B cell (primary cell): ENCODE measurements around the gene GSDME. TPM values are rescaled to one million over a fixed set of nuclear protein-coding genes. Genes with fewer than 3 reads are reported as not detected.

ENCODE experiments used
- ATAC-seq: fragments of 200-7000 bp; cut with Tn5 transposase; one replicate; pipeline ENCODE4 v1.10.0; 2021; ENCODE audit warnings: low read depth, mild to moderate bottlenecking, moderate number of reproducible peaks, moderate library complexity
- CTCF ChIA-PET: fragments of 350-600 bp; sonication (Branson Sonifier 250); formaldehyde crosslinking; loops from one replicate; lab custom pipeline; 2021; ENCODE audit warnings: antibody characterized with exemption, inconsistent platforms; lab: Charles Lee
- POLR2A ChIA-PET: fragments of 350-600 bp; sonication (Branson Sonifier 250); formaldehyde crosslinking; loops from one replicate; lab custom pipeline; 2021; ENCODE audit warnings: antibody characterized with exemption; lab: Charles Lee
- DNase-seq: peaks from one replicate; pipeline ENCODE4 v3.0.0; 2013
- H2AFZ ChIP-seq: 2 replicates; pipeline ENCODE4 v1.6.1; 2012; ENCODE audit warnings: mild to moderate bottlenecking, low read depth, low read length; ENCODE audit not compliant: insufficient read depth, poor library complexity, severe bottlenecking
- H3K27ac ChIP-seq, 2 donors: 1 replicate in 1 of 2; 2 replicates in 1 of 2; pipeline ENCODE4 v1.5.1; 2012 to 2013; ENCODE audit warnings: low read length in 2 of 2, mild to moderate bottlenecking in 2 of 2, moderate library complexity in 1 of 2
- H3K27me3 ChIP-seq, 4 experiments: fragments of 200-600 bp in 1 of 4; sonication (generic) in 1 of 4; replicated peaks in 1 of 4; 1 replicate in 2 of 4; 2 replicates in 2 of 4; pipeline versions ENCODE4 v1.6.1 to v1.7.0; 2013 to 2016; ENCODE audit warnings: low read length in 3 of 4, mild to moderate bottlenecking in 2 of 4, mixed read lengths in 1 of 4, moderate library complexity in 1 of 4; ENCODE audit not compliant: insufficient read depth in 4 of 4, control insufficient read depth in 3 of 4; ENCODE audit errors: control extremely low read depth in 1 of 4
- H3K36me3 ChIP-seq, 2 experiments: replicated peaks in 1 of 2; 1 replicate in 1 of 2; 2 replicates in 1 of 2; pipeline versions ENCODE4 v1.6.1 to v1.7.1; 2013; ENCODE audit warnings: low read length in 1 of 2; ENCODE audit not compliant: insufficient read depth in 2 of 2, control insufficient read depth in 1 of 2; ENCODE audit errors: control extremely low read depth in 1 of 2, extremely low read depth in 1 of 2
- H3K4me1 ChIP-seq, 2 donors: fragments of 200-600 bp in 1 of 2; sonication (generic) in 1 of 2; 1 replicate in 1 of 2; 2 replicates in 1 of 2; pipeline versions ENCODE4 v1.5.1 to v1.6.1; 2013 to 2017; ENCODE audit warnings: low read length in 2 of 2; ENCODE audit not compliant: control insufficient read depth in 2 of 2, insufficient read depth in 2 of 2
- H3K4me2 ChIP-seq: replicated peaks from 2 replicates; pipeline ENCODE3; 2012; ENCODE audit warnings: mild to moderate bottlenecking, low read depth, low read length; ENCODE audit not compliant: poor library complexity, severe bottlenecking
- H3K4me3 ChIP-seq, 5 experiments: fragments of 200-600 bp in 1 of 5; sonication (generic) in 1 of 5; 1 replicate in 3 of 5; 2 replicates in 2 of 5; pipeline versions ENCODE4 v1.5.1 to v1.7.0; 2011 to 2016; ENCODE audit warnings: low read length in 4 of 5, mild to moderate bottlenecking in 4 of 5, low read depth in 2 of 5, control low read depth in 1 of 5, moderate library complexity in 1 of 5; ENCODE audit not compliant: insufficient read depth in 1 of 5; ENCODE audit errors: control extremely low read depth in 1 of 5, extremely low read depth in 1 of 5
- H3K79me2 ChIP-seq: fragments of 200-600 bp; sonication (generic); one replicate; pipeline ENCODE4 v1.6.0; 2016; ENCODE audit warnings: low read length; ENCODE audit not compliant: control insufficient read depth, insufficient read depth
- H3K9ac ChIP-seq: fragments of 200-600 bp; sonication (generic); 2 replicates; pipeline ENCODE4 v1.6.1; 2017; ENCODE audit warnings: mild to moderate bottlenecking, low read length, moderate library complexity
- H3K9me3 ChIP-seq, 3 donors: one replicate each; pipeline versions ENCODE4 v1.6.1 to v1.7.1; 2013; ENCODE audit warnings: low read length in 2 of 3; ENCODE audit not compliant: control insufficient read depth in 2 of 3, insufficient read depth in 1 of 3; ENCODE audit errors: control extremely low read depth in 1 of 3
- H4K20me1 ChIP-seq: 2 replicates; pipeline ENCODE4 v1.6.0; 2012; ENCODE audit warnings: mild to moderate bottlenecking, low read length; ENCODE audit not compliant: insufficient read depth, control insufficient read depth, poor library complexity, severe bottlenecking
- H3K27ac Mint-ChIP-seq: one replicate; pipeline ENCODE4 v1.8.0; 2021; ENCODE audit warnings: mixed read lengths
- H3K27me3 Mint-ChIP-seq: one replicate; pipeline ENCODE4 v1.8.0; 2021; ENCODE audit warnings: mixed read lengths
- H3K4me1 Mint-ChIP-seq: one replicate; pipeline ENCODE4 v1.8.0; 2021; ENCODE audit warnings: mixed read lengths
- H3K4me3 Mint-ChIP-seq: one replicate; pipeline ENCODE4 v1.8.0; 2021; ENCODE audit warnings: mixed read lengths
- H3K9me3 Mint-ChIP-seq: one replicate; pipeline ENCODE4 v1.8.0; 2022; ENCODE audit warnings: mixed read lengths; ENCODE audit not compliant: insufficient read depth
- EZH2 ChIP-seq: IDR thresholded peaks from 2 replicates; pipeline ENCODE4 v1.6.1; 2012; ENCODE audit warnings: borderline replicate concordance, low read depth, mild to moderate bottlenecking, moderate library complexity, low read length; ENCODE audit not compliant: insufficient read depth, poor library complexity, severe bottlenecking
- WGBS: methylation state at CpG from one replicate; pipeline ENCODE4 v1.1.5; 2013; ENCODE audit warnings: missing lambda C conversion rate; ENCODE audit not compliant: insufficient coverage; 5-methylcytosine and 5-hydroxymethylcytosine counted together
- intact Hi-C: fragments of 100-400 bp; cut with micrococcal nuclease; formaldehyde crosslinking; loops from one replicate; pipeline ENCODE4 v1.10.0; 2022
- polyA plus RNA-seq: library from polyadenylated mRNA; depleted of rRNA; stranded (reverse); fragments of >200 nt; gene quantifications from 2 replicates; pipeline ENCODE4 v1.2.3, GENCODE V29; 2012
- total RNA-seq, 2 donors: library from RNA; stranded (reverse); fragments of 120-200 nt in 1 of 2; gene quantifications; 1 replicate in 1 of 2; 2 replicates in 1 of 2; pipeline versions ENCODE4 v1.2.3 to v1.2.4, GENCODE V29; 2013 to 2022
- TF ChIP-seq, protein P1 (sequence below): fragments of 200-600 bp; IDR thresholded peaks from one replicate; pipeline ENCODE4 v1.8.0; 2022; ENCODE audit warnings: antibody characterized with exemption, mild to moderate bottlenecking

Gene GSDME
- total and polyA plus RNA-seq, 2 donors (not counting 1 experiment from before 2014, with no cell fraction given) = 7.0 to 11.9 TPM

- no peak for DNase-seq
- H3K9me3 ChIP-seq = peaks cover 0 to 7% (median 1%) of the 10 kb centered on the region in 3 donors
- POLR2A ChIA-PET = no interaction called here
- H3K4me2 ChIP-seq = no peak overlapping the region
- H3K9ac ChIP-seq = no peak overlapping the region
- no peak overlapping the region for H3K27ac ChIP-seq
- Mint-ChIP-seq H3K27ac (no peak overlapping the region), H3K4me1 (no peaks in the 10 kb centered on the region), H3K9me3 (peaks cover 17% of the 10 kb centered on the region), H3K27me3 (peaks cover 9% of the 10 kb centered on the region), H3K4me3 (no peak overlapping the region)
- no peaks in the 10 kb centered on the region for H3K27me3 ChIP-seq
- no peak for TF ChIP-seq EZH2
- CTCF ChIA-PET = no interaction called here
- intact Hi-C loops = no loop called here
- no peak overlapping the region for H2AFZ ChIP-seq
- no peak overlapping the region for H3K4me3 ChIP-seq
- no peaks in the 10 kb centered on the region for H3K79me2 ChIP-seq
- ATAC-seq = no peak
- H3K4me1 ChIP-seq = no peaks in the 10 kb centered on the region
- no peaks in the 10 kb centered on the region for H4K20me1 ChIP-seq
- no peaks in the 10 kb centered on the region for H3K36me3 ChIP-seq
Measured at GRCh38 chr7:24734306-24734705, 23.0 kb downstream of the GSDME start.

GRCh38 chr7:24733414-24734060, 23.7 kb downstream of the GSDME start:
- DNase-seq = no peak
- CTCF ChIA-PET = no interaction called here
- Mint-ChIP-seq H3K4me3 (no peak overlapping the region), H3K4me1 (peaks cover 4% of the 10 kb centered on the region), H3K27me3 (peaks cover 11% of the 10 kb centered on the region), H3K9me3 (peaks cover 13% of the 10 kb centered on the region), H3K27ac (no peak overlapping the region)
- no peaks in the 10 kb centered on the region for H3K27me3 ChIP-seq
- no peaks in the 10 kb centered on the region for H4K20me1 ChIP-seq
- no peak for ATAC-seq
- no peak overlapping the region for H3K4me3 ChIP-seq
- H3K4me1 ChIP-seq = peaks cover 0 to 3% of the 10 kb centered on the region in 2 donors
- H3K27ac ChIP-seq = no peak overlapping the region
- TF ChIP-seq EZH2 = no peak
- TF ChIP-seq, protein P1, sequence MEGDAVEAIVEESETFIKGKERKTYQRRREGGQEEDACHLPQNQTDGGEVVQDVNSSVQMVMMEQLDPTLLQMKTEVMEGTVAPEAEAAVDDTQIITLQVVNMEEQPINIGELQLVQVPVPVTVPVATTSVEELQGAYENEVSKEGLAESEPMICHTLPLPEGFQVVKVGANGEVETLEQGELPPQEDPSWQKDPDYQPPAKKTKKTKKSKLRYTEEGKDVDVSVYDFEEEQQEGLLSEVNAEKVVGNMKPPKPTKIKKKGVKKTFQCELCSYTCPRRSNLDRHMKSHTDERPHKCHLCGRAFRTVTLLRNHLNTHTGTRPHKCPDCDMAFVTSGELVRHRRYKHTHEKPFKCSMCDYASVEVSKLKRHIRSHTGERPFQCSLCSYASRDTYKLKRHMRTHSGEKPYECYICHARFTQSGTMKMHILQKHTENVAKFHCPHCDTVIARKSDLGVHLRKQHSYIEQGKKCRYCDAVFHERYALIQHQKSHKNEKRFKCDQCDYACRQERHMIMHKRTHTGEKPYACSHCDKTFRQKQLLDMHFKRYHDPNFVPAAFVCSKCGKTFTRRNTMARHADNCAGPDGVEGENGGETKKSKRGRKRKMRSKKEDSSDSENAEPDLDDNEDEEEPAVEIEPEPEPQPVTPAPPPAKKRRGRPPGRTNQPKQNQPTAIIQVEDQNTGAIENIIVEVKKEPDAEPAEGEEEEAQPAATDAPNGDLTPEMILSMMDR = no peak
- no peak overlapping the region for H3K9ac ChIP-seq
- 64% methylated on average over 1 of the region's 2 CpGs for WGBS
- intact Hi-C loops = no loop called here
- H3K79me2 ChIP-seq = no peaks in the 10 kb centered on the region
- no peak overlapping the region for H2AFZ ChIP-seq
- peaks cover 0 to 2% (median under 1%) of the 10 kb centered on the region in 3 donors for H3K9me3 ChIP-seq
- H3K4me2 ChIP-seq = no peak overlapping the region
- POLR2A ChIA-PET = no interaction called here
- H3K36me3 ChIP-seq = no peaks in the 10 kb centered on the region
